ENCODE measurements around the gene ORC4. TPM values are rescaled to one million over a fixed set of nuclear protein-coding genes. Genes with fewer than 3 reads are reported as not detected.

ORC4 gene
- total and polyA plus RNA-seq, 2 donors (not counting 3 experiments of a cell fraction or from before 2014, with no cell fraction given), result 25.2 to 27.0 TPM

DNA sequence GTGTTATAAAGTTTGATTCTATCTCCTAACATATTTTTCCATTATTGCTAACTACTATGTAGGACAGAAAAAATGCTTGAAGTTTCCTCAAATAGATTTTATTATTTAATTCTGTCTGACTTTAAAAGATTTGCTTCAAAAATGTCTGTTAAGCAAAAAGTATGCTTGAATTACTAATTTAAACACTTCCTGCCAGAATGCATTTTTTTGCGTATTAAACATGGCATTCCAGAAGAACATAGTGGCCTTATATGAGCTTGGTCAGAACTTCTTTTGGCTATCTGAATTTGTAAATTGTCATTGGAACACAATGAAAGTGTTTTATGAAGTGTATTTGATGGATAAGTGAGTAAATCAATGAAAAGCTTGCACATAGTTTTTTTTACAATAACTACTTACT lies 38.1 kb upstream of the ORC4 start:
- no peak overlapping the region for H3K9ac ChIP-seq (replicated peaks; ENCODE audit: extremely low read depth, insufficient read depth, low read length)
- no peaks in the 10 kb centered on the region for H3K9me1 ChIP-seq (replicated peaks; ENCODE audit: control insufficient read depth, extremely low read depth, insufficient read depth, low read length)
- H3K79me2 ChIP-seq (ENCODE audit: control insufficient read depth, insufficient read depth, low read length), result no peaks in the 10 kb centered on the region
- no peaks in the 10 kb centered on the region for H3K27me3 ChIP-seq (ENCODE audit: control insufficient read depth in 2 of 2, insufficient read depth in 2 of 2, low read length in 2 of 2)
- BruUV-seq (replicated peaks), result no TSS peak
- FAIRE-seq (no peak), DNase-seq (ENCODE audit: low read depth, low spot score) (no peak)
- ChIA-PET POLR2A (no interaction called here), CTCF (no interaction called here)
- intact Hi-C loops (cut with micrococcal nuclease) (no loop called here), dilution Hi-C loops (cut with MboI; ENCODE audit: extremely low pct_ligation_motif_present, low sequenced_read_pairs) (no loop called here)
- H3K27ac ChIP-seq (ENCODE audit: insufficient read depth, low read depth, low read length), result no peak overlapping the region
- no peaks in the 10 kb centered on the region for H3K4me1 ChIP-seq (ENCODE audit: control insufficient read depth, extremely low read depth, insufficient read depth, low read length)
- no peak overlapping the region for H3K4me3 ChIP-seq (replicated peaks in 1 of 3; ENCODE audit: insufficient read depth in 1 of 3, low read depth in 1 of 3, low read length in 3 of 3)
- no peaks in the 10 kb centered on the region for H3K36me3 ChIP-seq (ENCODE audit: control insufficient read depth in 2 of 2, extremely low read depth in 1 of 2, insufficient read depth in 2 of 2, low read length in 2 of 2)
- no peak for TF ChIP-seq MYC (IDR thresholded peaks at IDR 0.05; ENCODE audit: low read depth, low read length)
- no peak for TF ChIP-seq EZH2 (IDR thresholded peaks at IDR 0.05; ENCODE audit: borderline replicate concordance, low read depth, low read length, severe bottlenecking)
- TF ChIP-seq, protein P1, sequence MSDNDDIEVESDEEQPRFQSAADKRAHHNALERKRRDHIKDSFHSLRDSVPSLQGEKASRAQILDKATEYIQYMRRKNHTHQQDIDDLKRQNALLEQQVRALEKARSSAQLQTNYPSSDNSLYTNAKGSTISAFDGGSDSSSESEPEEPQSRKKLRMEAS (IDR thresholded peaks at IDR 0.05; ENCODE audit: insufficient read depth, insufficient read length), result no peak
- TF ChIP-seq POLR2A (IDR thresholded peaks at IDR 0.05; ENCODE audit: low read depth, low read length), result no peak
- no peak for TF ChIP-seq JUN (IDR thresholded peaks at IDR 0.05; ENCODE audit: borderline replicate concordance, insufficient read depth, insufficient read length, low read depth)
- no peak for TF ChIP-seq FOS (IDR thresholded peaks at IDR 0.05; ENCODE audit: borderline replicate concordance, insufficient read depth, low read length)
- no peak for TF ChIP-seq POLR2AphosphoS5 (IDR thresholded peaks at IDR 0.05; ENCODE audit: insufficient read depth, low read depth, low read length)
- TF ChIP-seq GATA2 (IDR thresholded peaks at IDR 0.05; ENCODE audit: insufficient read depth, insufficient read length, low read depth, low read length), result no peak
- TF ChIP-seq, protein P2, sequence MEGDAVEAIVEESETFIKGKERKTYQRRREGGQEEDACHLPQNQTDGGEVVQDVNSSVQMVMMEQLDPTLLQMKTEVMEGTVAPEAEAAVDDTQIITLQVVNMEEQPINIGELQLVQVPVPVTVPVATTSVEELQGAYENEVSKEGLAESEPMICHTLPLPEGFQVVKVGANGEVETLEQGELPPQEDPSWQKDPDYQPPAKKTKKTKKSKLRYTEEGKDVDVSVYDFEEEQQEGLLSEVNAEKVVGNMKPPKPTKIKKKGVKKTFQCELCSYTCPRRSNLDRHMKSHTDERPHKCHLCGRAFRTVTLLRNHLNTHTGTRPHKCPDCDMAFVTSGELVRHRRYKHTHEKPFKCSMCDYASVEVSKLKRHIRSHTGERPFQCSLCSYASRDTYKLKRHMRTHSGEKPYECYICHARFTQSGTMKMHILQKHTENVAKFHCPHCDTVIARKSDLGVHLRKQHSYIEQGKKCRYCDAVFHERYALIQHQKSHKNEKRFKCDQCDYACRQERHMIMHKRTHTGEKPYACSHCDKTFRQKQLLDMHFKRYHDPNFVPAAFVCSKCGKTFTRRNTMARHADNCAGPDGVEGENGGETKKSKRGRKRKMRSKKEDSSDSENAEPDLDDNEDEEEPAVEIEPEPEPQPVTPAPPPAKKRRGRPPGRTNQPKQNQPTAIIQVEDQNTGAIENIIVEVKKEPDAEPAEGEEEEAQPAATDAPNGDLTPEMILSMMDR (IDR thresholded peaks at IDR 0.05; ENCODE audit: extremely low read depth in 1 of 2, insufficient read depth in 1 of 2, low read depth in 1 of 2, low read length in 2 of 2), result no peak
- H4K20me1 ChIP-seq (replicated peaks; ENCODE audit: control insufficient read depth, extremely low read depth, insufficient read depth, low read length), result no peaks in the 10 kb centered on the region
- no peak overlapping the region for H3K4me2 ChIP-seq (ENCODE audit: insufficient read depth, low read length)
- H2AFZ ChIP-seq (ENCODE audit: low read depth, low read length), result no peak overlapping the region
- no peaks in the 10 kb centered on the region for H3K9me3 ChIP-seq (replicated peaks; ENCODE audit: control insufficient read depth, insufficient read depth, low read length)

All from endothelial cell of umbilical vein (primary cell).